Fibroblast of villous mesenchyme (primary cell): ENCODE measurements around the gene KREMEN1. TPM values are rescaled to one million over a fixed set of nuclear protein-coding genes. Genes with fewer than 3 reads are reported as not detected.

Source experiments
- DNase-seq: peaks from one replicate; pipeline ENCODE4 v3.0.0-alpha.2; 2010; ENCODE audit warnings: low read depth
- H3K4me3 ChIP-seq: 2 replicates; pipeline ENCODE4 v1.5.1; 2011; ENCODE audit warnings: low read depth, mild to moderate bottlenecking, low read length
- CTCF ChIP-seq: IDR thresholded peaks from 2 replicates; pipeline ENCODE4 v1.5.1; 2012; ENCODE audit warnings: low read depth, mild to moderate bottlenecking, low read length; ENCODE audit not compliant: insufficient read depth
- total RNA-seq: library from RNA; depleted of rRNA; stranded (reverse); fragments of >200 nt; gene quantifications from 2 replicates; pipeline ENCODE4 v1.2.3, GENCODE V29; 2012

The KREMEN1 gene
- total RNA-seq, 1 donor, result 2.6 TPM

- TF ChIP-seq CTCF, result no peak
- DNase-seq, result no peak
Measured at GRCh38 chr22:29166180-29166579, 93.3 kb downstream of the KREMEN1 start.

GRCh38 chr22:29167032-29167911, 94.4 kb downstream of the KREMEN1 start:
- no peak for TF ChIP-seq CTCF
- DNase-seq, result no peak
- no peak overlapping the region for H3K4me3 ChIP-seq

More at GRCh38 chr22:29166180-29166579, 93.3 kb downstream of the KREMEN1 start:
- no peak overlapping the region for H3K4me3 ChIP-seq

- H3K4me3 ChIP-seq, result no peak overlapping the region
- no peak for TF ChIP-seq CTCF
- no peak for DNase-seq
Measured at GRCh38 chr22:29171721-29172120, 98.9 kb downstream of the KREMEN1 start.

GRCh38 chr22:29172216-29172615, 99.4 kb downstream of the KREMEN1 start:
- DNase-seq, result no peak
- H3K4me3 ChIP-seq, result no peak overlapping the region
- no peak for TF ChIP-seq CTCF

GRCh38 chr22:29175312-29175835, 102.5 kb downstream of the KREMEN1 start:
- no peak for TF ChIP-seq CTCF
- H3K4me3 ChIP-seq, result no peak overlapping the region
- no peak for DNase-seq

- TF ChIP-seq CTCF, result no peak
- DNase-seq, result no peak
- no peak overlapping the region for H3K4me3 ChIP-seq
Measured at GRCh38 chr22:29183971-29184848, 111.4 kb downstream of the KREMEN1 start.
